ENCODE results near the gene NID1.
"Not testable (repeated sequence)": the region's sequence is repeated elsewhere in the genome, so short reads cannot be mapped to it uniquely, and the experiment has no call there.

Gene NID1

GRCh38 chr1:235928197-235928596, 136.7 kb downstream of the NID1 start:
- no peaks in the 10 kb centered on the region for H3K36me3 ChIP-seq (replicated peaks)
- H3K27me3 ChIP-seq (replicated peaks): no peaks in the 10 kb centered on the region
- in situ Hi-C loops (cut with HindIII; ENCODE audit: low pct_ligation_motif_present, low sequenced_read_pairs): no loop called here
- no peak overlapping the region for H3K4me3 ChIP-seq (ENCODE audit: low read depth, low read length)
- TF ChIP-seq CTCF (IDR thresholded peaks at IDR 0.05; ENCODE audit: low read depth, low read length, missing control alignments): no peak
- DNase-seq: no peak
- no peak overlapping the region for H3K27ac ChIP-seq

DNA sequence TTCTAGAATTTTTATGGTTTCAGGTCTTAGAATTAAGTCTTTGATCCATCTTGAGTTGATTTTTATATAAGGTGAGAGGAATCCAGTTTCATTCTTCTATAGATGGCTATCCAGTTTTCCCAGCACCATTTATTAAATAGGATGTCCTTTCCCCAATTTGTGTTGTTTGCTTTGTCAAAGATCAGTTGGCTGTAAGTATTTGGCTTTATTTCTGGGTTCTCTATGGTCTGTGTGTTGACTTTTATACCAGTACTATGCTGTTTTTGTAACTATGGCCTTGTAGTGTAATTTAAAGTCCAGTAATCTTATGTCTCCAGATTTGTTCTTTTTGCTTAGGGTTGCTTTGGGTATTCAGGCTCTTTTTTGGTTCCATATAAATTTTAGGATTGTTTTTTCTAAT, 137.3 kb downstream of the NID1 start:
- in situ Hi-C loops (cut with HindIII; ENCODE audit: low pct_ligation_motif_present, low sequenced_read_pairs); DNase-seq: not testable (repeated sequence)

More for the DNA sequence above, 137.3 kb downstream of the NID1 start:
- H3K4me3 ChIP-seq (ENCODE audit: low read depth, low read length); H3K27ac ChIP-seq; H3K36me3 ChIP-seq (replicated peaks); H3K27me3 ChIP-seq (replicated peaks): not testable (repeated sequence)

Measured in brain microvascular endothelial cell (primary cell).